KOPT-K1 (cell line): ENCODE measurements around the gene TANK.
A peak's percentile ranks its signal among the peaks of the same experiment; 100 is the strongest.

Source experiments
- H3K27ac ChIP-seq: fragments of 200-600 bp; sonication (generic); 2 replicates; pipeline ENCODE4 v1.5.1; 2016; ENCODE audit warnings: antibody characterized with exemption, mild to moderate bottlenecking, low read depth, low read length; ENCODE audit not compliant: poor library complexity, severe bottlenecking
- H3K36me3 ChIP-seq: fragments of 200-600 bp; sonication (generic); 2 replicates; pipeline ENCODE4 v1.5.1; 2017; ENCODE audit warnings: antibody characterized with exemption, mild to moderate bottlenecking, low read length, moderate library complexity; ENCODE audit not compliant: insufficient read depth
- H3K9me3 ChIP-seq: fragments of 200-600 bp; sonication (generic); 2 replicates; pipeline ENCODE4 v1.5.1; 2017; ENCODE audit warnings: antibody characterized with exemption, low read length, mild to moderate bottlenecking; ENCODE audit not compliant: insufficient read depth, poor library complexity, severe bottlenecking

The TANK gene, protein sequence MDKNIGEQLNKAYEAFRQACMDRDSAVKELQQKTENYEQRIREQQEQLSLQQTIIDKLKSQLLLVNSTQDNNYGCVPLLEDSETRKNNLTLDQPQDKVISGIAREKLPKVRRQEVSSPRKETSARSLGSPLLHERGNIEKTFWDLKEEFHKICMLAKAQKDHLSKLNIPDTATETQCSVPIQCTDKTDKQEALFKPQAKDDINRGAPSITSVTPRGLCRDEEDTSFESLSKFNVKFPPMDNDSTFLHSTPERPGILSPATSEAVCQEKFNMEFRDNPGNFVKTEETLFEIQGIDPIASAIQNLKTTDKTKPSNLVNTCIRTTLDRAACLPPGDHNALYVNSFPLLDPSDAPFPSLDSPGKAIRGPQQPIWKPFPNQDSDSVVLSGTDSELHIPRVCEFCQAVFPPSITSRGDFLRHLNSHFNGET

DNA sequence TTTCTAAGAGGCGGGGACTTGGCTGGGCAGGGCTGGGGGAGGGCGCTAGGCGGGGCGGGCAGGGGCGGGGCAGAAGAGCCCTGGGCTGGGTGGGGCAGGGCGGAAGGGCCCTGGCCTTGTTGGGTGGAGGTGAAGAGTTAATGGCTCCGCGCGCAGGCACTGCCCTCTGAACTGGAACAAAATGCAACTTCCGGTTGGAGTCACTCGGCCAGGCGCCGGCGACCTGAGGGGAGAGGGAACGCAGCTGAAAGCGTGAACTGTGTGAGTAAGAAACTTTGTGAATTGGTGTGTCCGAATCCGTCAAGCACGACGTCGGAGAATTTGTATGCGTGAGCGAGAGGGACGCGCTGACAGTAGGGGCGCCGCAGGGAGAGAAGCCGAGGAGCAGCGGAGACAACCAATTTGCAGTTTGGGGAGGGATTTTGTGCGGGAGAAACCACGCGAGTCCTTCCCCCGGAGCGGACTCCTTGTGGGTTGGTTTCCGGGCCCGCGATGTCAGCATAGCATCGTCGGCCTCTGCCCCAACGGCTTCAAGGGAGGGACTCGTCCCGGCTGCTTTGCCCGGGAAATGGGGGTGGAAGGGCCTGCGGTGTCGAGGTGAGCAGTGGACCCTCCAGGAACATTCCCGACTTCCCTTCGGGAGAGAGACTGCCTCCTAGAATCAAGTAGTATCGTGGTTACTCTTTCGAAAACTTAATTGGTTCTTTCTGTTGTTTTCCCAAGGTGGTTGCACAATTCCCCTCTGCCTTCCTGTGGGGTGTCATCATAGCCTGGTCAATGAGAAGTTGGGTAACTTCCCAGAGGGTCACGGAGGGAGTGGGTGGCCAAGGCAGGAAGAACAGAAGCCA is at the start of gene TANK:
TSS of gene TANK (plus strand) at position 203 of the 848 bp plus-strand sequence. CDS start 19,235 bp downstream, outside the sequence.
- no peaks in the 10 kb centered on the region for H3K9me3 ChIP-seq
- H3K36me3 ChIP-seq: peaks cover 29% of the 10 kb centered on the region
- peak within 1 kb of the TSS; percentile 95 for H3K27ac ChIP-seq

DNA sequence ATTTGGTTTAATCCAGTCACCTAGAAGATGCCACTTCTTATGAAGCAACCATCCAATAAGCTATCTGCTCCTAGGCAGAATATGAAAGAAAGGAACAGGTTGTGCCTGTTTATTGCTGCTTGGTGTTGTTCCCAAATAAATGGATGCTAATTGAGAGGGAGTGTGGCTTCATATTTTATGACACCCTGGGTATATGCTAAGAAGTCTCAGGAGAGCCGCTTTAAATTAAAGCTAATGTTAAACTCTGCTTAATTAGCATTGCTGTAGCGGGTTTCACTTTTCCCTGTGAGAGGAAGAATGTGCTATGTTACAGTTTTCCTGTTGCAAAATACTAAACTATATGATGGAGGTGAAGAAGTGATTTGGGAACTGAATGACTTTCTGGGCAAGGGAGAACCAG is 48.7 kb upstream of the TANK start:
- Histone ChIP-seq H3K36me3 (no peaks in the 10 kb centered on the region; the same call in 1 of the 2 replicates), H3K27ac (no peak overlapping the region), H3K9me3 (no peaks in the 10 kb centered on the region)

DNA sequence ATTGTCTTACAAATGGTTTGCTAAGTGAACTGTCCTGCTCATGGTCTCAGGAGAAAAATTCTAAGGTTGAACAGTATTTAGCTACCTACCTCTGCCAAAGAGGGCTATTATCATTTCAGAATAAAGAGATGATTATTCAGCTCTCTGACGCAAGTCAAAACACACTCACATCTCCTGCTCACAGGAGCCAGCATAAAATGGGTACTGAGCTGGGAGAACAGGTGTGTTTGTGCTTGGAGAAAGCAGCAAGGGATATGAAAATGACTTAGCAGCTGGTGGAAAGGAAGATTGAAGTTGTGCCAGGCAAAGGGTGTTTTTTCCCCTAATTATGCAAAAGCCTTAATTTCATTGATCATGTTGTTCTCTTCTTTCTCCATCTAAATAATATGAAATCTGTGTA is 47.3 kb upstream of the TANK start:
- Histone ChIP-seq H3K27ac (no peak overlapping the region), H3K9me3 (no peaks in the 10 kb centered on the region), H3K36me3 (no peaks in the 10 kb centered on the region; the same call in 1 of the 2 replicates)

DNA sequence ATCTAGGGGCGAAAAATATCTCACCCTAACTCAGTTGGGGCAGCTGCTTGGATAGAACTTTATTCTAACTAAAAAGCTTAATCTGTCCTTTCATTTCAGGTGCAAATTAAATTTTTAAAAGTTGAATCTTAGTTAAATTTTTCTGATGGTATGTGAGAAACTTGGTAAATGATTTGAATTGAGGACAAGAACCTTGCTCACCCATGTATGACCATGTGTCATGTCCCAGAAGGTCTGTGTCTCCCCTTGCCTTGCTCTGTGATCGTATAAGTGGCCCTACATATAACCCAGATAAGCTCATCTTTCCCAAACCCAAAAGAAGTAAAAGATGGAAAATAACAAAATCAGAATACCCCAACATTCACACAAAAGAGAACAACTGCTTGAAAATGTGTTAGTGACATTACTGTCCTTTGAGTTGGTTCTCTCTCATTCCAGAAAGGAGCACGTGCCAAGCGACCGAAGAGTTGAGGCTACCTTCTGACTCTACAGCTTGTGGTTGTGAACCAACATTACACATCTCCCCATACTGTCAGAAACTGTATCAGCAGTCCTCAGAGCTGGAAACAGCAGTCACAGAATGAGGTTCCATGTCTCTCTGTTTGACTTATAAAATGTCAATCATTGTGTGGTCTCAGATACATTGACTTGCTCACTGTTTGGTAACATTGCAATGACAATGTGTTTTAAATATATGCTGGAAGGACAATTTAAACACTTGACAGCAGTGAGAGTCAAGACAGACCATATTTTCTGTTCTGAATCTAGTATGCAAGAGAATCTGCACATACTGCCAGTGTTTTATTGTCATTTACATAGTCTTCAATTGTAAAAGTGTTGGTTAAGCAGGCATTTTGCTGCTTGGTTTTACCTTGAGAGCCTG is 46.3 kb upstream of the TANK start:
- H3K9me3 ChIP-seq: no peaks in the 10 kb centered on the region
- no peak overlapping the region for H3K27ac ChIP-seq
- no peaks in the 10 kb centered on the region; the same call in 1 of the 2 replicates for H3K36me3 ChIP-seq

DNA sequence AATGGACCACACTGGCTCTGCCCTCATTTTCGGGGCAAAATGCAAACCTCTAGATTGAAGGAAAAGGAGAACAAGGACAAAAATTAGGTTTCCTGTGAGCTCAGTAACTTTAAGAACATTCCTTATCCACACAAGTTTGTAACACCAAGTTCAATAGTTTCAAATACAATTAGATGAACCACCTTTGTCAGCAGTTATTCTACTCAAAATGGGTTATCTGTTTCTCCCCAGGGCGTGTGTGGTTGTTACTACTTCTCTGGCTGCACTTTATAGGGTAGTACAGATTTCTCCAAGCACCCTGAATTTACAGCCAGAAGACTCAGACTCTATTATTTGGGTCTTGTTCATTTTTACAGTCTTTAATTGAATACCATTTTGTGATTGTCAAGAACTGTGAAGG is 45.0 kb upstream of the TANK start:
- Histone ChIP-seq H3K9me3 (no peaks in the 10 kb centered on the region), H3K36me3 (no peaks in the 10 kb centered on the region; the same call in 1 of the 2 replicates), H3K27ac (no peak overlapping the region)

DNA sequence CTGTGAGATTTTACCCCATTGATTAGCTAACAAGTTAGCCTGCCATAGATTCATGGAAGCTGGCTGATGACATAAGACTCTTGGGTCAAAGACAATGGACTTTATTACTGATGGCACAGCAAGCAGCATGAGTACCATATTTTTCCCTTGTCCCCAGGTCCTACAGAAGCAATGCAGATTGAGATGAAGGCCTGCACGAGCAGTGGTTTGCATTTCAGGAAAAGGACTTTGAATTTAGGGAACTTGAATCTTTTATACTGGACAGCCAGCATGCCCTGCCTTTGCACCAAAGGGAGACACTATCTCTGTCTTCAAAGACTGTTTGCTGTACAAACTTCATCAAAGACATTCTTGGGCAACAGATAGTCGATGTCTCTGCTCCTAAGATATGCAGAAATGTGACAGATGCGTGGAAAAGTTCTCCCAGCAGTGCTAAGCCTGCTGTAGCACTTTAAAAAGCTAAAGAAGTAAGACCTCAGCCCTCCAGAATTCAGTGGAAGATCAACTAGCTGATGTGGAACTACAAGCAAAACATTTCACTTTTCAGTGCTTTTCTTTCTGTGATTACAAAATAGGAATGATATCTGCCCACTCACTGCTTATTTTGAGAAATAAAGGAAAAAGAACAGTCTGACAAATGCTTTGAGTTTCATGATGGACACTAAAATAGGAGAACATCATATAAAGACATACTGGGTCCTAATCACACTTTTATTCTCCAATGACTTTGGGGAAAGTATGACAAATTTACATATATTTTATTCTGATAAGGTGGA is 44.4 kb upstream of the TANK start:
- Histone ChIP-seq H3K36me3 (no peaks in the 10 kb centered on the region; the same call in 1 of the 2 replicates), H3K9me3 (no peaks in the 10 kb centered on the region), H3K27ac (no peak overlapping the region)

DNA sequence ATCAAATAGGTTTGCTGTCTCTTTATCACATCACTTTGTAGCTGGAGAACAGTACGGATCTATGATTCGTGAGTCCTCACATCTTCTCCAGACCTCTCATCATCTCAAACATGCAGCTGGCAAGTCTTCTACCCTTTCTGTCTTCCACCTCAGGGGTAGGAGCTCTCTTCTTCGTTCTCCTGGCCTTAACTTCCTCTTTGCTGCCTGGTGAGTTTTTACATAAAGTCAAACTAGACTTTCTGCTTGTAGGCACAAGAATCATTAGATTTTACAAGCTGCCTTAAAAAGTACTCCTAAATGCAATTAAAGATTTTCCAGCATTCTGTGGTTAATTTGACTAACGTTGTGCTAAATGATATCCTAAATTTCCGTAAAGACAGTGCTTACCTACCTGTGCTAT is 43.7 kb upstream of the TANK start:
- no peaks in the 10 kb centered on the region; the same call in 1 of the 2 replicates for H3K36me3 ChIP-seq
- H3K27ac ChIP-seq: no peak overlapping the region
- H3K9me3 ChIP-seq: no peaks in the 10 kb centered on the region

DNA sequence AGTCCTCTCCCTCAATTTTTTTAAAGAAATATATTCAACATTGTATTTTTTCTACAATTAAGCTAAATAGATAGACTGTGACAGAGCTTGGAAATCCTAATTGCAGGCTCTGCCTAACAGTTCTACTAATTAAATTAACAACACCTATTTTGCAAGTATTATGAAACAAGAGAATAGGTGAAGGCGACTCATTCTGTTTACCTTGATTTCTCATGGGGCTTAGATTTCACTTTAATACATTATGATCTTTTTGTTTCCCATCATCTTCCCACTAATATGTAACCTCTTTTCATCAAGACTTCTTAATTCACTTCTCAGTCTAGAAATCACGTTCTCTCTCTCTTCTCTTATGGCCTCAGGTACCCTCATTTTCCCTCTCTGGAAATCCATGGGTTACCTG is 42.7 kb upstream of the TANK start:
- Histone ChIP-seq H3K36me3 (no peaks in the 10 kb centered on the region; the same call in 1 of the 2 replicates), H3K27ac (no peak overlapping the region), H3K9me3 (no peaks in the 10 kb centered on the region)

DNA sequence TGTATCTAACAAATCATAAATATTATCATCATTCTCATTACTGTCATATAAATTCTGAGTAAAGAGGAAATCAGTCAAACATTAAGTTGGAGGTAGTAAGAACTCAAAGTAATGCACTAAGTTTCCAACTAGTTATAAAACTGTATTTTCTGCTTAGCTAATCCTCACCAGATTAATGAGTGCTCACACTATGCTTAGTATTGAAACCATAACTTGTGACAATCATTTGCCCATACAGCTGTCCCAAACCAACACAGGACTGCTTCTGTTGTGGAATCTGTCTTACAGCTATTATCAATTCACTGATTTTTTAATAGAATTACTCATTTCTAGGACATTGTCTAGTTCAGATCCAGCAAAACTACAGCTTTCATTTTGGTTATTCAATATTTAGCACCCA is 41.5 kb upstream of the TANK start:
- no peak overlapping the region for H3K27ac ChIP-seq
- no peaks in the 10 kb centered on the region; the same call in 1 of the 2 replicates for H3K36me3 ChIP-seq
- no peaks in the 10 kb centered on the region for H3K9me3 ChIP-seq

DNA sequence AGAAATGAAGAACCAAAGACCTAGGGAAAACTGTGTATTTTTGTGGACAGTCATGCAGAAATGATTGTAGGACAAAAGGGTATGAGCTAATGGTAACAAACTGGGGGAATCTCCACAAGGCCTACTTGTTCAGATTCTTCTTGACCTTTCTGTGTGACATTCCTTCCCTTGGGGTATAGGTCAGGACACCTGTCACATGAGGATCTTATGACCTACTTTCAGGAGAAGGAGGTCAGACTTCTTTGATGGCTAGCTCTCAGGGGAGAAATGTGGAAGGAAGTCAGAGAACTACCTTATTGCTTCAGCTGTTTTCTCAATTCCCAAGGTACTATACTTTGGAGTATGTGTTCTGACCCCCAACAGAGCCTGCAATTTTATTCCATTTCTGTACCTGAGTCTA is 40.7 kb upstream of the TANK start:
- H3K27ac ChIP-seq: no peak overlapping the region
- H3K36me3 ChIP-seq: no peaks in the 10 kb centered on the region; the same call in 1 of the 2 replicates

DNA sequence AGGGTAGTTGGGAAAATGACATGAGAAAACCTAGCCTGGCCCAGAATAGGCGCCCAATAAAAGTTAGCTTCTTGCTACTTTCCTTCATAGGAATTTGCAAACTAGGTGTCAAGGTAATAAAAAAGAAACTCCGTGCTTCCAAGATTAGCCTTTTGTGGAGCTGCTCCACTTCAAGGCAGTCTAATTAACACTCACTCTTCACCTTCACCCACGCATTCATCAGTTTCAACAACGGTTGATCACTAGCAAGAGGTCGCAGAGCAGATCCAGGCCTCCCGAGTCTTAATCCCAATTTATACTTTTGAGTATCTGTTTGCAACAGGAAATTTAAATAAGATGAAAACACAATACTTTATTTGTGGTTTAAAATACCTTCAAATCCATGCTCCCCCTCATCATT is 39.5 kb upstream of the TANK start:
- H3K36me3 ChIP-seq: no peaks in the 10 kb centered on the region; the same call in 1 of the 2 replicates
- H3K9me3 ChIP-seq: no peaks in the 10 kb centered on the region
- H3K27ac ChIP-seq: no peak overlapping the region

More for the DNA sequence above, 40.7 kb upstream of the TANK start:
- H3K9me3 ChIP-seq: no peaks in the 10 kb centered on the region

DNA sequence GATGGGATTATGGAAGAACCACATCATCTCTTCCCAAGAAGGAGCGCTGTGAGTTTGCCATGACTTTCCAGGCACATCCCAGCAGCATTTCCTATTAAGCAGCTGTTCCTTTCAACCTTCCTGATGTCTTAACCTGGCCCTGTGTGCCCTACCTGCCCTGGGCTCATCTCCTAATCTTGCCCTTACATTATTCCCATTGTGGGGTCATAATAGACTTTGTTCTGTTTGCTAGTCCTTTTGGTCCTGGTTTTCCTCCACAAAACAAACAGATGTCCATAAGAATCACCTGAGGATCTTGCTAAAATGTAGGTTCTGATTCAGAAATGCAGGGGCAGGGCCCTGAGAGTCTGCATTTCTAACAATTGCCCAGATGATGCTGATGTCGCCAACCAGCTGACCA is 38.6 kb upstream of the TANK start:
- H3K27ac ChIP-seq: no peak overlapping the region
- no peaks in the 10 kb centered on the region for H3K9me3 ChIP-seq
- H3K36me3 ChIP-seq: no peaks in the 10 kb centered on the region; the same call in 1 of the 2 replicates

DNA sequence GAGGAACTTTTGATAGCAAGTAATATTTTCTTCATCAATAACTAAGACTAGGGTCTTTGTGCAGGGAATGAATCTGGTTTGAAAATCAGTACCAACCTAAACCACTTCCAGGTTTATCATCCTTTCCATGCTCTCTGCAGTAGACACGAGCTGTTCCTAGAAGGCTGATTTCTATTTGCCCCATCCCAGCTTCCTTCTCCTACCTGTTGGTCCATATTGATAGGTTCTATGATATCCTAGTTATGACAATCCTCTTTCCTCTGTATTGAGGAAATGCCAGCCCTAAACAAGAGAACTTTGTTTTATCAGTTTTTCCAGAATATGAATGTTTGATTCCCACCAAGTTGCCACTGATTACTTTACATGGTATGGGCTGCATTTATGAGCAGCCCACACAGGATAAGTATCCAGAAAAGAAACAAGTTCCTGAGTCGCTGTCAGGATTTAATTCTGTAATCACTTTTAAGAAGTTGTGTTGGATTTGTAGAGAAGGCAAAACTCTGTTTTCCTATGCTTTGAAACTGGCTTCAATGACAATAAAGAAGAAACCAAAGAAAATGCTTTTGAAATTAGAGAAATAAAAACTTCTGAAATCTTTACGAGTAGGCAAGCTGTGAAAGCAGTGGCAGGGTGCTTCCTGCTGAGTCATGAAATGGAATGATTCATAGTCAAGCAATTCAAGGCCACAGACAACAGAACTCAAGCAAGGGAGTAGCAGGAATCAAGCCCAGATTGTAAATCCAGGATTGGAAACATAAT is 37.3 kb upstream of the TANK start:
- no peaks in the 10 kb centered on the region for H3K36me3 ChIP-seq
- H3K27ac ChIP-seq: no peak overlapping the region
- no peaks in the 10 kb centered on the region for H3K9me3 ChIP-seq
